GM12873 (cell line): ENCODE data around the gene IER3.

Experiments
- CTCF ChIP-seq: IDR thresholded peaks from 2 replicates; pipeline ENCODE4 v1.5.1; 2012; ENCODE audit warnings: low read depth, mild to moderate bottlenecking, moderate library complexity, low read length, control low read depth; ENCODE audit not compliant: insufficient read depth; ENCODE audit errors: missing control alignments

The IER3 gene

GRCh38 chr6:30748851-30749540 lies 4.6 kb upstream of the IER3 start:
- TF ChIP-seq CTCF, result no peak

GRCh38 chr6:30747902-30748769 lies 3.8 kb upstream of the IER3 start:
- TF ChIP-seq CTCF, result no peak

- no peak for TF ChIP-seq CTCF
These were observed 2.9 kb upstream of the IER3 start for GRCh38 chr6:30747300-30747687.

- no peak for TF ChIP-seq CTCF
These were observed 971 bp downstream of the IER3 start for GRCh38 chr6:30743099-30744053.

- no peak for TF ChIP-seq CTCF
These were observed 1.8 kb downstream of the IER3 start, which contains the start of gene FLOT1 for GRCh38 chr6:30742316-30743098. Gene FLOT1 (minus strand): TSS chr6:30742687. CDS start chr6:30742189, 498 bp downstream.

- TF ChIP-seq CTCF, result no peak
These were observed 2.5 kb downstream of the IER3 start for GRCh38 chr6:30741789-30742315.
